Smooth muscle cell (in vitro differentiated cells): ENCODE measurements around the gene SCFD2. TPM values are rescaled to one million over a fixed set of nuclear protein-coding genes. Genes with fewer than 3 reads are reported as not detected.

Experiments used
- DNase-seq: peaks from one replicate; lab custom pipeline; 2025; ENCODE audit not compliant: unreplicated experiment; lab: John Stamatoyannopoulos, UW
- H2AFZ ChIP-seq: fragments of 200-600 bp; sonication (generic); 2 replicates; pipeline ENCODE4 v1.6.0; 2016; ENCODE audit warnings: antibody characterized with exemption, low read depth, mild to moderate bottlenecking
- H3F3A ChIP-seq: fragments of 200-600 bp; sonication (generic); 2 replicates; pipeline ENCODE4 v1.6.0; 2017; ENCODE audit warnings: antibody characterized with exemption, low read depth
- H3K27ac ChIP-seq: fragments of 200-600 bp; sonication (generic); 2 replicates; pipeline ENCODE4 v1.5.1; 2016; ENCODE audit warnings: low read depth, mild to moderate bottlenecking
- H3K27me3 ChIP-seq: fragments of 200-600 bp; sonication (generic); 2 replicates; pipeline ENCODE4 v1.6.1; 2016; ENCODE audit warnings: low read depth, mild to moderate bottlenecking
- H3K36me3 ChIP-seq: fragments of 200-600 bp; sonication (generic); 2 replicates; pipeline ENCODE4 v1.5.1; 2016; ENCODE audit warnings: low read depth
- H3K4me1 ChIP-seq: fragments of 200-600 bp; sonication (generic); 2 replicates; pipeline ENCODE4 v1.5.1; 2016; ENCODE audit warnings: low read depth
- H3K4me2 ChIP-seq: fragments of 200-600 bp; sonication (generic); 2 replicates; pipeline ENCODE4 v1.6.0; 2016; ENCODE audit warnings: mild to moderate bottlenecking
- H3K4me3 ChIP-seq: fragments of 200-600 bp; sonication (generic); 2 replicates; pipeline ENCODE4 v1.5.1; 2016; ENCODE audit warnings: mild to moderate bottlenecking
- H3K79me2 ChIP-seq: fragments of 200-600 bp; sonication (generic); 2 replicates; pipeline ENCODE4 v1.6.0; 2016; ENCODE audit warnings: low read depth, mild to moderate bottlenecking
- H3K9ac ChIP-seq: fragments of 200-600 bp; sonication (generic); 2 replicates; pipeline ENCODE4 v1.6.0; 2016; ENCODE audit warnings: low read depth
- H3K9me3 ChIP-seq: fragments of 200-600 bp; sonication (generic); replicated peaks from 2 replicates; pipeline ENCODE4 v1.5.1; 2016; ENCODE audit warnings: low read depth
- H4K20me1 ChIP-seq: fragments of 200-600 bp; sonication (generic); 2 replicates; pipeline ENCODE4 v1.6.0; 2016; ENCODE audit warnings: low read depth
- WGBS: methylation state at CpG from one replicate; pipeline ENCODE4 v1.1.7; 2016; ENCODE audit warnings: low lambda C conversion rate; 5-methylcytosine and 5-hydroxymethylcytosine counted together
- polyA plus RNA-seq: library from polyadenylated mRNA; unstranded; fragments of >200 nt; fragmentation: Nextera tagmentation; extraction: Ambion mirVana; gene quantifications from 2 replicates; pipeline ENCODE4 v1.2.1, GENCODE V29; 2016
- total RNA-seq: library from RNA; depleted of rRNA; stranded (reverse); fragments of >200 nt; gene quantifications from 2 replicates; pipeline ENCODE4 v1.2.3, GENCODE V29; 2014
- TF ChIP-seq, protein P1 (sequence below): fragments of 200-600 bp; sonication (generic); IDR thresholded peaks from 2 replicates; pipeline ENCODE4 v1.5.1; 2017; ENCODE audit warnings: borderline replicate concordance, mild to moderate bottlenecking, antibody characterized with exemption; ENCODE audit not compliant: insufficient read depth, poor library complexity, severe bottlenecking

SCFD2 gene
- total and polyA plus RNA-seq, 2 experiments from 2014 or later = 7.8 to 11.4 TPM

DNA sequence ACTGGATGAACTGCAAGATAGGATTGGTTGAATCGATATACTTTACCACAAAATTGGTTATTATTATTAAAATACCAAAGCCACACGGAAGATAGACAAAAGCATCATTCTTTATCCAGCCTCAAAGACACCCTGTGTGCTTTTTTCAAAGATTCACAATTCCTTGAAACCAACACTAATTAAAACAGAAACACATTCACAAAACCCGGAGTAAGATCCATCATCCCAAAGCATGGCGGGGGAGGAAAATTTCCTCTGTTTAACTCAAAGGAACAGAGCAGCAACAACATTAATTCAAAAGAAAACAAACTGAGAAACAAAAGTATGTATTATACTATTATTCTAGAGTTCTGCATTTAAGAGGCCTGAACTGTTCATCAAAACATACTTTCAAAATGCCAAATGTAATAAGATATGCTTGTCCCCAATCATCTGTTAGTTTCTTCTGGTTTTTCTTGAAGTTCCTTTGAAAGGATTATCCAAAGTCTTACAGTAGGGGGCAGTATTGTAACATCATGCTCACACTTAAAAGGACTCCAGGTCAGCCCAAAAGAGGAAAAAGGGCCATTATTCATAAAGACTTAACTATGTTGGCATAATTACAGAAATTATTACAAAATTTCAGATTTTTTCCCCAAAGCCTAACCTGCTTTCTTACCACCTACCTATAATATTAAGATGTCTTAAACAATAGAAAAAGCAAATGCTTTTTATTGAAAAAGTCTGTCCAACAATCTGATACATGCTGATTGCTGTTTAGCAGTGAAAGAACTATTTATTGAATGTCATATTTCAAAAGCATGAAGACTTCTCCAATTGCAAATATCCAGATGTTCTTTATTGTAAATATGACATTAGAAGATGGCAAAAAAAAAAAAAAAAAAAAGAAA, 168.7 kb downstream of the SCFD2 start:
- H3K4me1 ChIP-seq = peaks cover 17% of the 10 kb centered on the region
- H3K9me3 ChIP-seq = no peaks in the 10 kb centered on the region
- H3K27me3 ChIP-seq = no peaks in the 10 kb centered on the region
- H4K20me1 ChIP-seq = no peaks in the 10 kb centered on the region
- H3K4me2 ChIP-seq = peak overlapping the region; percentile 78
- TF ChIP-seq, protein P1, sequence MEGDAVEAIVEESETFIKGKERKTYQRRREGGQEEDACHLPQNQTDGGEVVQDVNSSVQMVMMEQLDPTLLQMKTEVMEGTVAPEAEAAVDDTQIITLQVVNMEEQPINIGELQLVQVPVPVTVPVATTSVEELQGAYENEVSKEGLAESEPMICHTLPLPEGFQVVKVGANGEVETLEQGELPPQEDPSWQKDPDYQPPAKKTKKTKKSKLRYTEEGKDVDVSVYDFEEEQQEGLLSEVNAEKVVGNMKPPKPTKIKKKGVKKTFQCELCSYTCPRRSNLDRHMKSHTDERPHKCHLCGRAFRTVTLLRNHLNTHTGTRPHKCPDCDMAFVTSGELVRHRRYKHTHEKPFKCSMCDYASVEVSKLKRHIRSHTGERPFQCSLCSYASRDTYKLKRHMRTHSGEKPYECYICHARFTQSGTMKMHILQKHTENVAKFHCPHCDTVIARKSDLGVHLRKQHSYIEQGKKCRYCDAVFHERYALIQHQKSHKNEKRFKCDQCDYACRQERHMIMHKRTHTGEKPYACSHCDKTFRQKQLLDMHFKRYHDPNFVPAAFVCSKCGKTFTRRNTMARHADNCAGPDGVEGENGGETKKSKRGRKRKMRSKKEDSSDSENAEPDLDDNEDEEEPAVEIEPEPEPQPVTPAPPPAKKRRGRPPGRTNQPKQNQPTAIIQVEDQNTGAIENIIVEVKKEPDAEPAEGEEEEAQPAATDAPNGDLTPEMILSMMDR = peak; percentile 75
- H3F3A ChIP-seq = peaks cover 6% of the 10 kb centered on the region
- no peaks in the 10 kb centered on the region for H3K79me2 ChIP-seq
- WGBS = 60% methylated on average over 4 of the region's 4 CpGs
- no peaks in the 10 kb centered on the region for H3K36me3 ChIP-seq
- peak overlapping the region; percentile 48 for H2AFZ ChIP-seq
- no peak overlapping the region for H3K9ac ChIP-seq
- H3K27ac ChIP-seq = peak overlapping the region; percentile 66
- DNase-seq = no peak
- peak overlapping the region; percentile 33 for H3K4me3 ChIP-seq

DNA sequence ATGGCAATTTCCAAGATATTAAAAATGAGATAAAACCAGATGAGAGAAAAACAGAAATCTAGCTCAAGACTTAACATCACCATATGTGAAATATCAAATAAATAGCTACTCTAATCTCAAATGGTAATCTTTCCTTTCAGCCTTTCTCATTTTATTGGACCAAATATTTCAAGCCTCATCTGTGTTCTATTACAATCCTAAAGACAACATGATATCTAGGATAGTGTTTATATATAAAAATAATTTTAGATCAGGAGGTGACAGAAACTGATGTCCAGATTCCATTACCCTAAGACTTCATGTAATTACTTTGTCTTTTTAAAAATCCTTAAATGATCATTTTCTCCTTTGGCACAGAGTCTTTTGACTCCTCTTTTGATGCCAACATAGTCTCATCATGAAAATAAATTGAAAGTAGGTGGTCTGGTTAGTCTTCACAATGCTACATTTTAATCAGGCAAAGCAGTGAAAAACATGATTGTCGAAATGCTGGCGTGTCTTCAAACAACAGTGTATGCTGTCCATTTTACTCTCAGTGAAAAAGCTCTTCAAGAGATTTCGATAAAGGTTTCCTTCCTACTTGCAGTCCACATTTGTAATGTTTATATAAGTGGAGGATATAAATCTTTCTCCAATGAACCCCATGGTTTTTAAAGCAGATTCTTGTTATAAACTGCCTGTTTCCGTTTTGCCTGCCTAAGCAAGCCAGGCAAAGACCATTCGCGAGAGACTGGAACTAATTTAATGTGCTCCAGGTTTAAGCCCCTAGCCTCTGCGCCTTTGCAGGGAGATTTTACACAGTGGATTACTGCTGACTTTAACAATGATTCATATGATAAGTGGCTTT, 169.8 kb downstream of the SCFD2 start:
- peak overlapping the region; percentile 68 for H2AFZ ChIP-seq
- peak overlapping the region; percentile 11 for H3K9ac ChIP-seq
- H3K79me2 ChIP-seq = no peaks in the 10 kb centered on the region
- H3K27me3 ChIP-seq = no peaks in the 10 kb centered on the region
- H3K36me3 ChIP-seq = no peaks in the 10 kb centered on the region
- H3K4me3 ChIP-seq = peak overlapping the region; percentile 33
- peak overlapping the region; percentile 78 for H3K4me2 ChIP-seq
- peak overlapping the region; percentile 66 for H3K27ac ChIP-seq
- peaks cover 6% of the 10 kb centered on the region for H3F3A ChIP-seq
- H4K20me1 ChIP-seq = no peaks in the 10 kb centered on the region
- peaks cover 17% of the 10 kb centered on the region for H3K4me1 ChIP-seq
- no peak for DNase-seq
- TF ChIP-seq, protein P1 = no peak
- H3K9me3 ChIP-seq = no peaks in the 10 kb centered on the region
- WGBS = 32% methylated on average over 7 of the region's 7 CpGs

DNA sequence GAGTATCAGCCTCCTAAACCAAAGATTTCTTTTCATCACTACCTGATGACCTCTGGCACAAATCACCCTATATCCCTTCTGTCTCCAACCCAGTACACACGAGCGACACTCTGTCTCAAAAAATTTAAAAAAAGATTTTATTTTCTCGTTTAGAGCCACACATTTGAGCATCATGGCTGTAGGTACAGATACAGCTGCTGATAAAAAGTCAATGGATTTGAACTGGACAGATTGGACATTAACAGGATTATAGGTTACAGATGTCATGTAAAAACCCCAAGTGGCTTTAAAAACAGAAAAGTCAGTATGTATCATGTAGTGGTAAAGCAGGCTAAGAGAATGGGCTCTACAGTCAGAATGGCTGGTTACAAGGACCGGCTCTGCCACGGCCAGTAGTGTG, 171.1 kb downstream of the SCFD2 start:
- DNase-seq = no peak
- H3K4me1 ChIP-seq = peaks cover 17% of the 10 kb centered on the region
- WGBS = 82% methylated on average over 5 of the region's 5 CpGs
- no peaks in the 10 kb centered on the region for H3K9me3 ChIP-seq
- no peaks in the 10 kb centered on the region for H3K27me3 ChIP-seq
- peaks cover 6% of the 10 kb centered on the region for H3F3A ChIP-seq
- no peak overlapping the region for H2AFZ ChIP-seq
- H3K9ac ChIP-seq = no peak overlapping the region
- H3K4me3 ChIP-seq = no peak overlapping the region
- H3K36me3 ChIP-seq = no peaks in the 10 kb centered on the region
- H4K20me1 ChIP-seq = no peaks in the 10 kb centered on the region
- no peaks in the 10 kb centered on the region for H3K79me2 ChIP-seq
- no peak overlapping the region for H3K4me2 ChIP-seq
- no peak overlapping the region for H3K27ac ChIP-seq
- TF ChIP-seq, protein P1 = no peak
